Erythroblast (primary cell): ENCODE data around the gene MLLT10.
"Not testable (repeated sequence)": the region's sequence is repeated elsewhere in the genome, so short reads cannot be mapped to it uniquely, and the experiment has no call there.

ENCODE experiments used
- GATA1 ChIP-seq: IDR thresholded peaks from 2 replicates; pipeline ENCODE4 v1.6.1; 2011; ENCODE audit warnings: low read depth, mild to moderate bottlenecking, control low read depth, low read length, moderate library complexity
- POLR2A ChIP-seq: IDR thresholded peaks from 2 replicates; pipeline ENCODE4 v1.6.1; 2011; ENCODE audit warnings: mild to moderate bottlenecking, low read length

DNA sequence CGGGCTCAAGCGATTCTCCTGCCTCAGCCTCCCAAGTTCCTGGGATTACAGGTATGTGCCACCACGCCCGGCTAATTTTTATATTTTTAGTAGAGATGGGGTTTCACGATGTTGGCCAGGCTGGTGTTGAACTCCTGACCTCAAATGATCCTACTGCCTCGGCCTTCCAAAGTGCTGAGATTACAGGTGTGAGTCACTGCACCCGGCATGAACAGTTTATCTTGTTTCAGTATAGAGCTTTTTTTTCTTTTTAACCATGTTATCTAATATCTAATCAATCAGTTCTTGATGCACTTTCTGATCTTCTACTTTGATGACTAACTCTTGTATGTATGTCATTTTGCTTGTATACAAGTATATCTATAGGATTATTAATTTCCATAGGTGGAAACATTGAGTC is 54.1 kb downstream of the MLLT10 start:
- TF ChIP-seq POLR2A, GATA1: not testable (repeated sequence)
